ENCODE results near the gene CNPY1.
A peak's percentile ranks its signal among the peaks of the same experiment; 100 is the strongest.

CNPY1 gene

DNA sequence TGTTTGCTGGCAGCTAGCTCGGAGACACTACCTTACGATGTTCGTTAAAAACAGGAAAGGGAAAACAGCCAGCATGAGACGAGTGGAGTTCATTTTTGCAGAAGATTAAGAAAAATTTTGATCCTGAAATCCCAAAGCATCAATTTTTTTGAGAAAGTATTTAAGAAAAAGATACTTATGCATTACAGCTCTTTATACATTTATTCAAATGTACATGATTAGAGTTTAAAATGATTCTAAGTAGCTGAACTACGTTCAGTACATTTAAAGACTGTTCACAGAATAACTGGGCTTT, 34.7 kb downstream of the CNPY1 start:
- DNase-seq (ENCODE audit: low spot score) = no peak

DNA sequence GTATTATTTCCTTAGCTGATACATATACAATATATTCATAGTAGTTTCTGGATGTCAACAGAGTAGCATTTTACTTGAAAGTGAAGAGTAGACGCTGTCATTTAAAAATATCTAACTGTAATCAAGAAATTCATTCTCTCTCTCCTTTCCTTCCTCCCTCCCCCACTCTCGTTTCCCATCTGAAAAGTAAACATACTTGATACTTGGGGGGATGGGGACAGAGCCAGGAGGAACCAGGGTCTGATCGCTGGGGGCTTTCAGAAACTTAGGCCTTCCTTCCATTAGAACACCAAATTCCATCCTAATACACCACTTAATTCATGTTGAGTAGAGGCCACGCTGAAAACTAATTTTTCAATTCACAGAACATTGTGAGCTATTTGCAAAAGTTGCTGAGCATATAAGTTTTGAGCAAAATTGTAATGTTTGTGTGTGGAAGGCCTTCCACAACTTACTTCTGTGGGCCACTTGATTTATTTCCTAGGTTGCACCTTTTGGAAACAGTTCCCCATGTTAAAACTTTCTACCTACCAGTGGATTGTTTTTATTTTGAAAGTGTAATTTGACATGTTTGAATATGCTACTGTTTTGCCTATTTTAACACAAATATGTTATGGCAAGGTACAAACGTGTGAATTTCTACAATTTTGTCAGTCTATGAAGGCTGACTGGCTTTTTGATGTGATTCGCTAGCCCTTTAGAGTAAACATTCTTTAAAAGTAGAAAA, 35.2 kb downstream of the CNPY1 start:
- no peak for DNase-seq (ENCODE audit: low spot score)

- DNase-seq (ENCODE audit: low spot score) = peak; percentile 92
These were observed 36.4 kb downstream of the CNPY1 start for GRCh38 chr7:155509725-155510551.

- peak; percentile 86 for DNase-seq (ENCODE audit: low spot score)
These were observed 37.0 kb downstream of the CNPY1 start for GRCh38 chr7:155509359-155509724.

GRCh38 chr7:155508376-155509358, 37.7 kb downstream of the CNPY1 start:
- peak; percentile 76 for DNase-seq (ENCODE audit: low spot score)

GRCh38 chr7:155507576-155507975, 38.8 kb downstream of the CNPY1 start:
- no peak for DNase-seq (ENCODE audit: low spot score)

- peak; percentile 90 for DNase-seq (ENCODE audit: low spot score)
These were observed 39.5 kb downstream of the CNPY1 start for GRCh38 chr7:155506854-155507337.

- DNase-seq (ENCODE audit: low spot score) = no peak
These were observed 41.0 kb downstream of the CNPY1 start for GRCh38 chr7:155505422-155505793.

DNA sequence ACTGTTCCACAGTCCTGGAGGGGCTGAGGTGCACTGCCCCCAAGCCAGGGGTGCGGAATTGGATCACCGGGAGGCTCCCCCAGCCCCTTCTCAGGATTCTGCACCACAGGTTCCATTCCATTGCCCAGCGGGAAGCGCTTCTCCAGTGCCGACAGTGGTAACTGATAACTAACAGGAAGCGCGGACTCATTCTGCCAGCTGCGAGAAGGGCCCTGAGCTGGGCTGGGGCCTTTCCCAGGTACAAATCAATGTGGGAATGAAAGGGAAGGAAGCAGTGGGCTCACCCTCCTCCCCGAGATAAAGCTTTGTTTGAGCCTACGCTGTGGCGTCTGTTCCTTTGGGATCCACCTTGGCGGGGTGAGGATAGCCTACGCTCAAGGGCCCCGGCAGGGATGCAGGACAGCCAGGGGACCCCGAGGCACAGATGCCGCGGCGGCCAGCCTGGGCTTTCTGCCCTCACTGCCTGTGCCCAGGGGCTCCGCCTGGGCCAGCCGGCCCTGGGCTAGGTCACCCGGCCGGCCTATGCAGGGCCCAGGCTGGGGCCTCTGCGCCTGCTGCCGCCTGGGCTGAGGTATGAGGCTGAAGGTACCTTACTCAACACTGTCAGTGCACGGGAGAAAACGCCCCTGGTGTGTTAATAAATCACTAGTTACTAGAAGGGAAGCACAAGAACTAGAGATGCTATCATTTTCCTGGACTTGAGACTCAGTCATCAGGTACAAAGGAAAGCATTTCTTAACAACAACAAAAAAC, 49.0 kb downstream of the CNPY1 start:
- DNase-seq (ENCODE audit: low spot score) = no peak

DNA sequence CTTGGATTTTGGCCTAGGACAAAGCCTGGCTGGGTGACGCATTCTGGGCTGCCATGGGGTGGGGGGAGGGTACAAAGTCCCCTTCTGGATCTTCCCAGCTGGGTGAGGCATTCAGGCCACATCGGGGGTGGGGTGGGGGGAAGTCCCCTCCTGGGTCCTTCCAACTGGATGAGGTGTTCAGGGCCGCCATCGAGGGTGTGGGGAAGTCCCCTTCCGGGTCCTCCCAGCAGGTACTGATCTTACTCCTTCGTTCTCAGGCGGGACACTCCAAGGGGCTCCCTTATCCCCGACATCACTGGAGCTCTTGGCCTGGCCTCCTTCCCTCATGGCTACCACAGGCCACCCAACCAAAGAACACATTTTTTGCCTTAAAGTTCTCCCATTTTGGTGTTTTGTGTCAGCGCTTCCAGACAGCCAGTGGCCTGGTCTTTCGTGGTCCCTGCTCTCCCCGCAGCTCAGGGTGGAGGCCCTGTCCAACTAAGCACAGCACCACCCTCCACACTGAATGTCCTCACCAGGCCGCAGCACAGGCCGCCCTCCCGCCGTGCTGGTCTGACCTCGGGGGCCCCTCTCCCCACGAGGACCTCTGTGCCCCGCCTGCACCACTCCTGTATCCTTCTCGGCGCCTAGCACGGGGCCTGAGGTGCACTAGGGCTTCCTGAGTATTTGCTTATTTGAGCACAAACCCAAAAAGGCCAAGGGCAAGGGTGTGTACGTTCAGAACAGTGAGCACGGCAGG, 49.9 kb downstream of the CNPY1 start:
- no peak for DNase-seq (ENCODE audit: low spot score)

DNA sequence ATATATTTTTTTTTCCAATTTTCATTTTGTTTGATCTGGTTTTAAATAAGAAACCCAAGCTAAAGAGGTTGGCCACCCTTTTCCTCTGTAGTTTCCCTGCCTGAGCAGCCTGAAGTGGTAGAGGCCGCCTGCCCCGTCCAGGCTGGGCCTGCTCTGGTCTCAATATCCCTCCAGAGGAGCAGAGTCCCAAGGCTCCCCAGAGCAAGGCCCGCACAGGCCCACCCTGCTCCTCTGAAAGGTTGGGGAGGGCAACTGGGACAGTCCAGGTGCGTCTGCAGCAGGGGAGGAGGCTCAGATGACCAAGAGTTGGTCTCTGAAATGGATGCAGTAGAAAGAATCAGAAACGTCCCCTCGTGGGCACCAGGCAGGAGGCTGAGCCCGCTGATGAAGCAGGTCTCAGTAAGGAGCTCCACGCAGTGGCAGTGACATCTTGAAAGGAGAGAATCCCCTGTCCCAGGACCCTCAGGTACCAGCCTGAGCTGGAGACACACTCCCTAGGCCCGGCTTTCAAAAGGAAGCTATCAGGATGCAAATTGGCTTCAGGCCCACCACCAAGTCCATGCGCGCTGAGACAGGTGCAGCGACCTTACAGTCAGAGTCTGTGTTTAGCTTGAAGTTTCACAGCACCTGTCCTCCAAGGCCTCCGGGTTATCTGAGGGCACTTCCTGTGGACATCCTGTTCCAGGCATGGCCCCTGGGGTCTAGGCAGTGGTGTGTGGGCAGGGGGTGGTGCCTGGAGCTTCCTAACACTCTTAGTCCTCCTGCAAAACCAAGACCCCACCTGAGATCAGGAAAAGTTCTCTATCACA, 50.7 kb downstream of the CNPY1 start:
- DNase-seq (ENCODE audit: low spot score) = no peak

DNA sequence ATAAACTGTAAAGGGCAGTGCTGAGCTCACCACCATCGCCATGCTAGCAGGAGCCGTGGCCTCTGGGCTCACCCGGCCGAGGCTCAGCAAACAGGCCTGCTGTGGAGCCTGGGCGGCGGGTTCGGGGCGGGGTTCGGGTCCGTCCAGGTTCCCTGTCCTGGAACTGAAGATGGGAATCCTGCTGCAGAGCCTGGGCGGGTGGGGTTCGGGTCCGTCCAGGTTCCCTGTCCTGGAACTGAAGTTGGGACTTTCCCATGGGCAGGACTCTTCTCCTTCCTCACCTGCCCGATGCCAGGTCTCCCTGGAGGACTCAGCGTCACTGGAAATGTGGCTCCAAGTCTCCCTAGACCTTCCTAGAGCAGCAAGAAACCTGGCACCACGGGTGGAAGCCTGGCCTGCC, 51.8 kb downstream of the CNPY1 start:
- DNase-seq (ENCODE audit: low spot score) = no peak

DNA sequence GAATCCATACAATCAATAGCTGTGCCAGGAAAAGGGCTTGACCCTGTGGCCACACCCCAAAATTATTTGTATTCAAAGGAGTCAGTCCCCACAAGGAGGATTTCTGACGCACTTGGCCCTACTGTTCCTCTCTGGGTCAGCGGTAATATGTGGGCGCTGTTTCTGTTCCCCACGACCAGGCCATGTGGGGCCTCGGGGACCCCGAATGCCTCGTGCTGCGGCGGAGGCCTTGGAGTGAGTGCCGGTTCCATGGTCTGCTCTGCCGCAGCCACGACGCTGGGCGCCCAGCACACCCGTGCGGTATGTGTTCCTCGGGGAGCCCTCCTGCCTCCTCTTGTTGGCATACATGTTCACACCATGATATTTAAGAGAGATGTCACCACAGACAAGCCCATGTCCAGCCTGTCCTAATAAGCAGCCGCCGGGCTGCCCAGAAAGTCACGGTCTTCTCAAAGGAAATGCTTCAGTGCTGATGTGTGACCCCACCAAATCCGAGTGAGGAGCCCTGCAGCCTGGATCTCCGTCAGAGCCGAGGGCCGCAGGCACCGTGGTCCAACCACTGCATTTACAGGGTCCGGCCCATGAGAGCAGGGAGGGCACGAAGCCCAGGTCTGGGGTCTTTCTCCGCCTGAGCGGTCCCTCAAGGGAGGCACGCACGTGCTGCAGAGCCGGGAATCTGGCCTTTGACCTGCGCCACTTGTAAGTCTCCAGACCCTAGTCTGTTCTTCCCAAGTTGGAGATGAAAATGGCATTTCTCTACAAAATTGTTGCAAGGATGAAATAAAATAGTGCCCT, 52.4 kb downstream of the CNPY1 start:
- no peak for DNase-seq (ENCODE audit: low spot score)

GRCh38 chr7:155491812-155492211, 54.5 kb downstream of the CNPY1 start:
- DNase-seq (ENCODE audit: low spot score) = peak; percentile 33

GRCh38 chr7:155490697-155491628, 55.4 kb downstream of the CNPY1 start:
- peak; percentile 82 for DNase-seq (ENCODE audit: low spot score)

GRCh38 chr7:155489862-155490696, 56.3 kb downstream of the CNPY1 start:
- DNase-seq (ENCODE audit: low spot score) = peak; percentile 59

DNA sequence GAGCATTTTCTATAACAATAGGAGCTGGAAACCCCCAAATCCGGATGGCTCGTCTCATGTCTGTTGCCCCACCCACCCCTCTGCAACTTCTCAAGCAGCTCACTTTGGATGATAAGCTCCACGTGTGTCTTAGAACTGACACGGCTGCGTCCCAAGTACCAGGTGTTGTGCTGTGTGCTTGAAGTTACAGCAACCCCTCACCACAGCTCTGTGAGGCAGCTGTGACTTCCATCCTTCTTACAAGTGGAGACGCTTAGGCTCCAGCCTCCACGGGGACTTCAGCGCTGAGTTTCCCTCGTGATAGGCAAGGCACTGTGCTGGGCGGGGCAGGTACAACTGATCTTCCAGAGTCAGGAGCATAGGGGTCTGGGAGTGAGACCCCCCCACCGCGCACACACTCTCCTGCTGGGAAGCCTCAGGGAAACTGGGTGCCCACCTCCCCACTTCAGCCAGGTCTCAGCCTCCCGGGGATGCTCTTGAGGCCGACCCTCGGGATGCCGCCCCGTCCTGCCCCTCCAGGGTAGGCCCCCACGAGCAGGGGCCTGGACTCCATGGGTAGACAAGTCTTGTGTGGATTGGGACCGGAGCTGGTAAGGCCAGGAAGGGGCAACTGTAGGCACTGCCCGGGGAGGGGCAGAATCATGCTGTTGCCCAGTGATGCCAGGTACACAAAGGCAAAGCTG, 57.1 kb downstream of the CNPY1 start:
- DNase-seq (ENCODE audit: low spot score) = no peak
